Stimulated activated CD4-positive, alpha-beta T cell treated with anti-CD3 and anti-CD28 coated beads, Interleukin-1b, Interleukin-23, amount 100 ng/mL, for 24 hours (primary cell): Measurements from ENCODE around the gene SPAAR.
A peak's percentile ranks its signal among the peaks of the same experiment; 100 is the strongest.

Experiments
- DNase-seq, 4 experiments: peaks; one replicate each; pipeline ENCODE4 v3.0.0-alpha.2; 2020; ENCODE audit warnings: low read depth in 4 of 4, low spot score in 1 of 4

The SPAAR gene

DNA sequence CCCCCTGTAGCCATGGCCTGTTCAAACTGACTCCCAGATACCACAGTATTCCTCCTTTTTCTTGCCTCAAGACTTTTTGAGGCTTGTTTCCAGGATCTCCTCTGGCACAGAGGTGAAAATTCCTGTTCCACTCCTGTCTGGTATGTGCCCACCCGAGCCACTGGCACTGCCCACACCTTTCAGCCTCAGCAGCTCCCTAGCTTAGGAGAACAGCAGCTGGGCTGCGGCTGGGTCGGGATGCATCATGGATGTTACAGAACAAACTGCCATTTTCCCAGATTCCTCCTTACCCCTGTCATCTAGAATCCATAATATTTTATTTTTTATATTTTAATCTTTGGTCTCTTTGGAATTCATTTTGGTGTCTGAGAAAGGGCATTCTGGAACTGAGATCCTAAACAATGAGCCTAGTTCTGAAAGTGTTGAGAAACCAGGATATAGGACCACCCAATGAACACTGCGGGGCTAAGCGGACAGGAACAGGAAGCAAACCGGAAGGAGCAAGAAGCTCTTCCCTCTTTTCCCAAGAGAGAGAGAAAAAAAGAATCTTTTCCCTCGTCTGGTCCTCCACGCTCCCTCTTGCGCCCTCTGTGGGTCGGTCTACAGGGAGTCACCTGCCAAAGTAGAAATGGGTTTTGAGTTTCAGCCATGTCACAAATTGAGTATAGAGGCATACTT lies 36.2 kb downstream of the SPAAR start:
- peak; percentile 41 to 57 (median 56) for DNase-seq

- no peak for DNase-seq
Observed at GRCh38 chr9:35948451-35948850, 39.2 kb downstream of the SPAAR start.

DNA sequence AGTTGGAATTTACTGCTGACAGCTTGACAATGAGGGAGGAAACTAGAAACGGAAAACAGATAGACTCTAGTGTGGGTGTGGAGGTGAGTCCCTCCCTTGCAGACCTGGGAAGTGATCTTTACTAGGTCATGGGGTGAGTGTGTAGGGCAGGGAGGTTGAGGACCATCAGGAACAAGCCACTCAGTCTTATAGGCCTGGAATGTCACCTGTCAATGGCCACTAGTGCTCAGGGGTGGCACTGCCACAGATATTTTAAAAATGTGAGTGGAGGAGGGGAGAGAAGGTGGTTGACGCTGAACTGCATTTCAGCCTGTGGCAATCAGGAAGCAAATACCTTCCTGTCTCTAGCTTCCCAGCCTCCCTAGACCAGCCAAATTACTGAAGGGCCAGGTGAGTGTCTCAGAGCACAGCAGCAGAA lies 39.6 kb downstream of the SPAAR start:
- DNase-seq = no peak

GRCh38 chr9:35951736-35952135 lies 42.4 kb downstream of the SPAAR start:
- DNase-seq = no peak

DNA sequence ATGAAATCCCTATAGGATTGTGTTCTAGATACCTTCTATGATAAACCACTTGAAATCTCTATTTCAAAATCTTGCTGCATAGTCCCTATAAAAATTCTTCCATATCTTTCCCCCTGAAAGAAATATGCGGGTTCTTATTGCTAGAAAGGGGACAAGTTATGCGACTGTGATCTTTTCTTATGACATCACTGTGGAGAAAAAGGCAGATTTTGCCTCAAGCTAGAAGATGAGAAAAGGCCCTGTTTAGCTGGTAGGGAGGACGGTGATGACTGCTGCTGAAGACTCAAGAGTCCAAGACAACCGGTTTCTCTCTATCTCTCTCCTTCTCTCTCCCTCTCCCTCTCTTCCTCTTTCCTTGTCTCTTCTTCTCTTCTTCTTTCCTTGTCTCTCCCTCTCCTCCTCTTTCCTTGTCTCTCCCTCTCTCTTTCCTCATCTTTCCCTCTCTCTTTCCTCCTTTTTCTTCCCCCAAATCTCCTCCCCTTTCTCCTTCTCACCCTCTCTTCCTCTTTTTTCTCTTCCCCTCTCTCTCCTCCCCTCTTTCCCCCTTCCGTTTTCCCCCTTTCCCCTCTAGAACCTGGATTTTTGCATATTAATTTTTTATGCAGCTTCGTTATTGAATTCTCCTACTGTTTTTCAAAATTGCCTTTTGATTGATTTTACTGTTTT lies 43.4 kb downstream of the SPAAR start:
- no peak for DNase-seq

DNA sequence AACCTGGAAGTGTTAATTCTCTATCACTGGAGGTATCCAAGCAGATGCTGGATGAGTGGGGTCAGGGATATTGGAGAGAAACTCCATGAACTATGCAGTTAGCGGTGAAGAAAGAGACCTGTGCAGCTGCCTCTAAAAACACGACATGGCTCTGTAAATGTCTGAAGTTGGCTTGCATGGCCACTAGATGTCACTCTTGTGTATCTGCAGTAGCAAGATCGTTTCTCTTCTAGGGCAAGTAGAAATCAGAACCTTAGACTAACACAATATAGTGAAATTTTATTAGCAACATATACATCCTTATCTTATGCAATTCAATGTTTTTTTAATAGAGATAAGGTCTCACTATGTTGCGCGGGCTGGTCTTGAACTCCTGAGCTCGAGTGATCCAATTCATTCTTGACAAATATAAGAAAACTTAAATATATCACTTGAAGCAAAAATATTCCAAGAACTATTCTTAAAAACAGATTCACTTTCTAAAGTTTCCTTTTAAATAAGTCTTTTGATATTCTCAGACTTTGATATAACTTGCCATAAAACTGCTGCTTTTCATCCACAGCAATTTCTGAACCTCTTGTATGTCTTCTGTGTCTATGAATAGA lies 45.8 kb downstream of the SPAAR start:
- DNase-seq = peak in 3 of 4 experiments; percentile 3 to 21 (median 14)

GRCh38 chr9:35956651-35957050 lies 47.4 kb downstream of the SPAAR start:
- no peak for DNase-seq

DNA sequence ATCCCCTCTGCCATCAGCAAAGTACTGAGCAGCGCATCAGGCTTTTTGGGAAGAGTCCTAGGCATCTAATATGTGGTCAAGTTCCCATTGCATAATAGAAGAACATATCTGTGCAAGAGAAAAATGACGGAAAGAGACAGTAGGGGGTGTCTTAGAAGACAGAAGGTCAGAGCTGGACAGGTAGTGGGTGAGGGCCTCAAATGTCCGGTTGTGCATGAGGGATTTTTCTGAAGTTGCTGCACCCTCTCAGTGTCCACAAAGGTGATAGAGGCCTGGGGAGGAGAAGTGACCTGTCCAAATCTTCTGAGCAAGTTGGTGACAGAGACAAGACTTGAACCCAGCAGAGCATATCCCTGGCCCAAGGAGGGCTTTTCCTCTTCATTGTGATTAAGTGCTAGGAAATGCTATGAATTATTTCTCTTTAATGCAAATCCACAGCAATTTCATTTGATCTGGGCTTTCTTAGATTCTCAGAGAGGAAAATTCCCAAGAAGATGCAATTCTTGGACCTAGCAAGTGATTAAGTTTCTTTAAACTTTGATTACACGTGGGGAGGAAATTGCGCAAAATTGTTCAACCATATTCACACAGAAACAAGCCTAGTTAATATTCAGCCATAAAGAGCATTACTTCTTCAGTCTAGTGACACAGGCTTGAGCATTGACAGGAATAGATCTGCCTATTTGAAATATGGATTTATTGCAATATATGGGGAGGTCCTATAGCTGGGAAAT lies 49.0 kb downstream of the SPAAR start, which contains the start of gene OR2S2:
Gene OR2S2, minus strand, starts transcription at position 51 of the 734 bp plus-strand sequence. CDS start 56 bp downstream, outside the sequence.
- no peak for DNase-seq

DNA sequence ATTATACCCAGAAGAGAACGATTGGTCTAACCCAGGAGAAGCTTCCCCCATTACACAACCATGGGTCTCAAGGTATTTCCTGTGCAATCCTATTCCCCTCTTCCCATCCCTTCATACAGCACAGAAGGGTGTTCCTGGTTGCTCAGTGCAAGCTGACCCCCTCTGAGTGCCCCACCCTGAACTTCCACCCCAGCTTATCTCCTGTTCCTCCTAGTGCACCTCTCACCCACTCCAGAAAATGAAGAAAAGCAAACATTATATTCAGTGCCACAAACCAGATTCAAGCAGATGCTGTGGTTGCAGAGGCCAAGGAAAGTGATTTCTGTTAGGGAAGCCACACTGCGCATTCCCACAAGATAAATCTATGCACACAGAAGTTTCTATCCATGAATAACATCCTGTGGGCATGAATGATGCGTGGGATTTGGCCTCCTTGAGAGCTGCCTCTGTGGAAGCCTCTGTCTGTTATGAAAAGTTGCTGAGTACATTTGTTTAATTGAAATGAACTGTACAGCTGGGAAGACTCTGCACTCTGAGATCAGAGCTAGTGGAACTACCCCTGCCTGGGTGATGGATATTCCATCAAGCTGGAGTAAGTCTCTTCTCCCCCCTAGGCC lies 50.9 kb downstream of the SPAAR start:
- DNase-seq = no peak
